CD8-positive, alpha-beta memory T cell (primary cell): Measurements from ENCODE around the gene TIFAB. TPM values are rescaled to one million over a fixed set of nuclear protein-coding genes. Genes with fewer than 3 reads are reported as not detected.
"Not testable (repeated sequence)": the region's sequence is repeated elsewhere in the genome, so short reads cannot be mapped to it uniquely, and the experiment has no call there.

Experiments
- CTCF ChIA-PET: fragments of 350-600 bp; sonication (Branson Sonifier 250); formaldehyde crosslinking; loops from one replicate; lab custom pipeline; 2021; ENCODE audit warnings: antibody characterized with exemption; lab: Charles Lee
- POLR2A ChIA-PET: fragments of 350-600 bp; sonication (Branson Sonifier 250); formaldehyde crosslinking; loops from one replicate; lab custom pipeline; 2021; ENCODE audit warnings: antibody characterized with exemption; lab: Charles Lee
- DNase-seq, 5 donors: peaks; one replicate each; pipeline versions ENCODE4 v3.0.0 to v3.0.0-alpha.2; 2020 to 2022; ENCODE audit warnings: mixed read lengths in 1 of 5
- H3K27ac ChIP-seq: one replicate; pipeline ENCODE4 v1.7.0; 2013; ENCODE audit warnings: low read depth, mild to moderate bottlenecking, low read length, moderate library complexity
- H3K27me3 ChIP-seq: 2 replicates; pipeline ENCODE4 v1.7.0; 2013; ENCODE audit warnings: low read length, mild to moderate bottlenecking; ENCODE audit not compliant: insufficient read depth, poor library complexity, severe bottlenecking
- H3K36me3 ChIP-seq: 2 replicates; pipeline ENCODE4 v1.7.0; 2013; ENCODE audit warnings: mild to moderate bottlenecking, low read length, moderate library complexity; ENCODE audit not compliant: insufficient read depth
- H3K4me1 ChIP-seq: 2 replicates; pipeline ENCODE4 v1.7.0; 2013; ENCODE audit warnings: mild to moderate bottlenecking, low read length, moderate library complexity; ENCODE audit not compliant: insufficient read depth
- H3K4me3 ChIP-seq: 2 replicates; pipeline ENCODE4 v1.7.0; 2013; ENCODE audit warnings: mild to moderate bottlenecking, low read length
- H3K9me3 ChIP-seq: 2 replicates; pipeline ENCODE4 v1.7.0; 2013; ENCODE audit warnings: mild to moderate bottlenecking, low read length
- H3K27ac Mint-ChIP-seq, 8 donors: one replicate each; pipeline ENCODE4 v1.8.0; 2020 to 2021; ENCODE audit warnings: mixed read lengths in 8 of 8, mild to moderate bottlenecking in 6 of 8, inconsistent platforms in 3 of 8, moderate library complexity in 3 of 8
- H3K27me3 Mint-ChIP-seq, 2 donors: one replicate each; pipeline ENCODE4 v1.8.0; 2020 to 2021; ENCODE audit warnings: mixed read lengths in 2 of 2, mild to moderate bottlenecking in 1 of 2, moderate library complexity in 1 of 2
- H3K36me3 Mint-ChIP-seq, 3 donors: one replicate each; pipeline ENCODE4 v1.8.0; 2020 to 2021; ENCODE audit warnings: mixed read lengths in 3 of 3, inconsistent platforms in 1 of 3, mild to moderate bottlenecking in 1 of 3
- H3K4me1 Mint-ChIP-seq, 3 donors: one replicate each; pipeline ENCODE4 v1.8.0; 2020 to 2021; ENCODE audit warnings: mixed read lengths in 3 of 3, inconsistent platforms in 1 of 3, mild to moderate bottlenecking in 1 of 3
- H3K4me3 Mint-ChIP-seq, 7 donors: one replicate each; pipeline ENCODE4 v1.8.0; 2020 to 2021; ENCODE audit warnings: mixed read lengths in 7 of 7, mild to moderate bottlenecking in 6 of 7, moderate library complexity in 4 of 7, inconsistent platforms in 2 of 7
- H3K9me3 Mint-ChIP-seq, 5 donors: one replicate each; pipeline ENCODE4 v1.8.0; 2020 to 2022; ENCODE audit warnings: mixed read lengths in 5 of 5, mild to moderate bottlenecking in 3 of 5, moderate library complexity in 2 of 5, inconsistent platforms in 1 of 5
- polyA plus RNA-seq: library from polyadenylated mRNA; unstranded; fragments of 300-500 nt; fragmentation: Illumina TruSeq; gene quantifications from one replicate; pipeline ENCODE4 v1.2.3, GENCODE V29; 2021
- total RNA-seq, 2 experiments: library from RNA; stranded (reverse); gene quantifications; one replicate each; pipeline ENCODE4 v1.2.3, GENCODE V29; 2021

TIFAB gene, protein sequence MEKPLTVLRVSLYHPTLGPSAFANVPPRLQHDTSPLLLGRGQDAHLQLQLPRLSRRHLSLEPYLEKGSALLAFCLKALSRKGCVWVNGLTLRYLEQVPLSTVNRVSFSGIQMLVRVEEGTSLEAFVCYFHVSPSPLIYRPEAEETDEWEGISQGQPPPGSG
- total RNA-seq (not detected), polyA plus RNA-seq (not detected)

DNA sequence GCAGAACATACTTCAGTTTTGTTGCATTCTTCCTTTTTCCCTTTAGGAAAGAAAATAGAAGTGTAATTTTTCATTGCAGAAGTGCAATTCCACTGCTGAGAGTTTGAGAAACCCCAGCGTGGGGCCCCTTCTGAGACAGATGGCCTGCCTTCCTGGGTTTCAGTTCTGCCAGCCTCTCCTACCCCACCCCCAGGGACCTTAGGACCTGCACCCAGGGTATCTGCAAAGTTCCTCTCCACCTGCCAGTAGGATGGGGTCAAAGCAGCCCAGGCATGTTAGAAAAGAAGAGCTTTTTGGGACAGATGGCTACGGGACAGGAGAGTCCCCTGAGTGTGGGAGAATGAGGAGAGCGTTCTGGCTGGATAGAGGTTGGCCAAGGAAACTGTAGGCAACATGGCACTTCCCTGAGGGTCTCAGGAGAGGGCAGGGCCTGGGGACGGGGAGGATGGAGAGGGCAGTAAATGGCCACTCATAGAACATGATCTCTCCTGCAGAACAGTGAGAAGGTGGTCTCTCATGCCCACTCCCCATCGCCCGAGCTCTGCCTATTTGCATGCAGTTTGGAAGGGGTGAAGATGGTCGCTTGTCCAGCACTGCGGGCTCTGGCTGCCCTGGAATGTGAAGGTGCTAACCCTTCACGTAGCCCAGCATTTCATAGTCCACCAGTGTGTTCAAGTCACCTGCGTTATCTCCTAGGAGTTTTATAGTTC is at the start of gene TIFAB:
TIFAB (minus strand) TSS at position 31 of the 710 bp plus-strand sequence. CDS start 2,412 bp downstream, outside the sequence.
- Mint-ChIP-seq H3K27ac (peak within 1 kb of the TSS in 1 of 8 donors; percentile 43), H3K36me3 (no peaks in the 10 kb centered on the region), H3K9me3 (no peaks in the 10 kb centered on the region), H3K4me1 (no peaks in the 10 kb centered on the region), H3K4me3 (no peak within 1 kb of the TSS), H3K27me3 (peaks cover 14 to 30% of the 10 kb centered on the region in 2 donors)
- Histone ChIP-seq H3K36me3 (no peaks in the 10 kb centered on the region), H3K27ac (no peak within 1 kb of the TSS), H3K4me3 (no peak within 1 kb of the TSS), H3K4me1 (no peaks in the 10 kb centered on the region), H3K9me3 (no peaks in the 10 kb centered on the region), H3K27me3 (no peaks in the 10 kb centered on the region)
- ChIA-PET CTCF (no interaction called here), POLR2A (no interaction called here)
- no peak for DNase-seq

- DNase-seq = no peak
- Mint-ChIP-seq H3K9me3 (peaks cover 0 to 5% (median 0%) of the 10 kb centered on the region in 5 donors), H3K27ac (no peak overlapping the region), H3K4me1 (no peaks in the 10 kb centered on the region), H3K27me3 (peaks cover 10 to 57% of the 10 kb centered on the region in 2 donors), H3K36me3 (no peaks in the 10 kb centered on the region), H3K4me3 (no peak overlapping the region)
- CTCF ChIA-PET = no interaction called here
- POLR2A ChIA-PET = no interaction called here
- Histone ChIP-seq H3K4me3 (no peak overlapping the region), H3K36me3 (no peaks in the 10 kb centered on the region), H3K4me1 (no peaks in the 10 kb centered on the region), H3K27ac (no peak overlapping the region), H3K27me3 (no peaks in the 10 kb centered on the region), H3K9me3 (no peaks in the 10 kb centered on the region)
These were observed 46.5 kb upstream of the TIFAB start for GRCh38 chr5:135498637-135498995.

GRCh38 chr5:135497971-135498636 is 46.0 kb upstream of the TIFAB start:
- no peak overlapping the region for H3K4me3 ChIP-seq
- H3K27me3 ChIP-seq = no peaks in the 10 kb centered on the region
- CTCF ChIA-PET = no interaction called here
- no peak for DNase-seq
- Mint-ChIP-seq H3K27ac (no peak overlapping the region), H3K27me3 (peaks cover 10 to 57% of the 10 kb centered on the region in 2 donors), H3K4me1 (no peaks in the 10 kb centered on the region), H3K9me3 (peaks cover 0 to 6% (median 0%) of the 10 kb centered on the region in 5 donors), H3K36me3 (no peaks in the 10 kb centered on the region), H3K4me3 (no peak overlapping the region)
- H3K27ac ChIP-seq = no peak overlapping the region
- H3K9me3 ChIP-seq = no peaks in the 10 kb centered on the region
- no peaks in the 10 kb centered on the region for H3K36me3 ChIP-seq
- POLR2A ChIA-PET = no interaction called here
- no peaks in the 10 kb centered on the region for H3K4me1 ChIP-seq

GRCh38 chr5:135495531-135495930 is 43.4 kb upstream of the TIFAB start:
- H3K4me1 ChIP-seq, H3K27ac ChIP-seq, H3K9me3 ChIP-seq, H3K4me3 Mint-ChIP-seq, H3K9me3 Mint-ChIP-seq, H3K27me3 ChIP-seq, DNase-seq, CTCF ChIA-PET, H3K4me1 Mint-ChIP-seq, H3K36me3 ChIP-seq, POLR2A ChIA-PET, H3K36me3 Mint-ChIP-seq, H3K27ac Mint-ChIP-seq, H3K4me3 ChIP-seq: not testable (repeated sequence)
- peaks cover 27 to 59% of the 10 kb centered on the region in 2 donors for H3K27me3 Mint-ChIP-seq

DNA sequence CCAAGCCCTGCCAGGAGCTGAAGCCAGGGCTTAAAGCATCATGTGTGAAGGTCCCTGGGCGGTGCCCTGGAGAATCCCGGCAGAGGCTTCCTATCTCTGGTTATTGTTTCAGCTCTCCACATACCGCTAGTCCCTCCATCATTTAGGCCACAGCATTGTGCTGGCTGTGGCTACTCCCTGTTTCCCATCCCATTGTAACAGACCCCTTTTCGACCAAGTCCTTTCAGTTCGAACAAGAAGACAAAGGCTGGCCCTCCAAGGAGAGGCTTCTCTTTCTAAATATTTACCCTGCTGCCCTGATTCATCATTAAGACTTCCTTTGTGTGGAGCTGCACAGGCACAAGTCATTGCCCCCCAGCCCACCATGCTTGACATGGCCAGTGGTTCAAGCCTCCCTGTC is 42.0 kb upstream of the TIFAB start:
- ChIA-PET CTCF (no interaction called here), POLR2A (no interaction called here)
- Histone ChIP-seq H3K9me3 (no peaks in the 10 kb centered on the region), H3K27me3 (peaks cover 4% of the 10 kb centered on the region), H3K27ac (no peak overlapping the region), H3K4me3 (no peak overlapping the region), H3K36me3 (no peaks in the 10 kb centered on the region), H3K4me1 (no peaks in the 10 kb centered on the region)
- Mint-ChIP-seq H3K27me3 (peaks cover 30 to 63% of the 10 kb centered on the region in 2 donors), H3K36me3 (no peaks in the 10 kb centered on the region), H3K4me1 (peaks cover 0 to 9% (median 1%) of the 10 kb centered on the region in 3 donors), H3K4me3 (no peak overlapping the region), H3K27ac (no peak overlapping the region), H3K9me3 (peaks cover 0 to 3% (median 0%) of the 10 kb centered on the region in 5 donors)
- DNase-seq = no peak

DNA sequence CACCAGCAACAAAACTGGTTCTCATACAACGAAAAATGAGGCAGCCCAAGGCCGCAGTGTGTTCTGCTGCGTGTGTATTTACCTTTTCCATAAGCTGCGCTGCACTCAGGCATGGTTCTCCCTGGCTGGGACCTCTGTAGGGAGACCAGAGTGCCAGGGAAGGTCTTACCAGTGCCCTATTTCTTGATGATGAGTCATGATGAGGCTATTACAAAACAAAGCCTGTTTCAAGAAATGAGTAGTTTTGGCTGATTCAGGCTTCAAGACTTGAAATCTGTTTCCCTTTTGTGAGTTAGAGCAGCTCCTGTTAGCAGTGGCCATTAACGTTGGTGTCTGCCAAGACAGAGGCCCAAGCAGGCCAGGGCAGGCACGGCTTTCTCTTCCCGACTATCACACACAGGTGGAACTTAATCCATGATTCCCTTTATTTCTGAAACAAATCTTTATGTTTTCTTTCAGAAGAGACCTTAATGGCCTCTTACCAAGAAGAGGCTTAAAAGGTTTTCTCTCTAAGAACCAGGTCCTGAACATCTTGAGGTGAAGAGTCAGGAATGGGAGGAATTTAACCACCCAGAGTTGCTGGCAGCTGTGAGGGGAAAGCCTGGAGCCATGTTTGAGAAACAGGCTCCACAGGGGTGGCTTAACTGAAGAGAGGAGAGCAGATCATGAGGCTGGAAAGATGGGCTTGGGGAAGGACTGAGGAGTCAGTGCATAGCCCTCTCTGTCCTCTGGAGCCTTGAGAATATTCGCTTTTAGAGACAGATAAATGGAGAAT is 41.4 kb upstream of the TIFAB start:
- H3K4me1 Mint-ChIP-seq = peaks cover under 1 to 10% (median 2%) of the 10 kb centered on the region in 3 donors
- H3K9me3 ChIP-seq = no peaks in the 10 kb centered on the region
- H3K4me3 ChIP-seq = no peak overlapping the region
- H3K27me3 ChIP-seq = peaks cover 6% of the 10 kb centered on the region
- ChIA-PET CTCF (no interaction called here), POLR2A (no interaction called here)
- no peak overlapping the region for H3K27ac Mint-ChIP-seq
- H3K27ac ChIP-seq = no peak overlapping the region
- H3K4me3 Mint-ChIP-seq = no peak overlapping the region
- DNase-seq = no peak
- no peaks in the 10 kb centered on the region for H3K36me3 ChIP-seq
- H3K27me3 Mint-ChIP-seq = peaks cover 29 to 65% of the 10 kb centered on the region in 2 donors
- H3K36me3 Mint-ChIP-seq = no peaks in the 10 kb centered on the region
- H3K4me1 ChIP-seq = no peaks in the 10 kb centered on the region
- H3K9me3 Mint-ChIP-seq = peaks cover 0 to 3% (median 0%) of the 10 kb centered on the region in 5 donors

- no peak overlapping the region for H3K27ac Mint-ChIP-seq
- Histone ChIP-seq H3K36me3 (no peaks in the 10 kb centered on the region), H3K4me1 (no peaks in the 10 kb centered on the region), H3K27me3 (peaks cover 11% of the 10 kb centered on the region), H3K4me3 (no peak overlapping the region), H3K9me3 (no peaks in the 10 kb centered on the region), H3K27ac (no peak overlapping the region)
- peaks cover 3 to 14% (median 4%) of the 10 kb centered on the region in 3 donors for H3K4me1 Mint-ChIP-seq
- ChIA-PET CTCF (no interaction called here), POLR2A (no interaction called here)
- no peak overlapping the region for H3K4me3 Mint-ChIP-seq
- peaks cover 39 to 74% of the 10 kb centered on the region in 2 donors for H3K27me3 Mint-ChIP-seq
- H3K36me3 Mint-ChIP-seq = peaks cover 0 to 1% (median 0%) of the 10 kb centered on the region in 3 donors
- no peak for DNase-seq
- peaks cover 0 to 3% (median 0%) of the 10 kb centered on the region in 5 donors for H3K9me3 Mint-ChIP-seq
These were observed 40.1 kb upstream of the TIFAB start for GRCh38 chr5:135492319-135492626.
